DND-41 (cell line): Measurements from ENCODE around the gene RCOR1.

Source experiments
- ATAC-seq: fragments of 200-7000 bp; cut with Tn5 transposase; 3 replicates; pipeline ENCODE4 v1.9.1; 2021; ENCODE audit warnings: low read depth; ENCODE audit not compliant: insufficient read depth
- DNase-seq: peaks from one replicate; pipeline ENCODE4 v3.0.0-alpha.2; 2020
- H2AFZ ChIP-seq: 2 replicates; pipeline ENCODE4 v1.6.0; 2012; ENCODE audit warnings: low read depth, low read length
- H3K27ac ChIP-seq: 2 replicates; pipeline ENCODE4 v1.5.1; 2012; ENCODE audit warnings: low read length, inconsistent platforms
- H3K27me3 ChIP-seq: fragments of 200-600 bp; sonication (generic); 2 replicates; pipeline ENCODE4 v1.6.0; 2012; ENCODE audit warnings: low read length, mild to moderate bottlenecking, inconsistent platforms; ENCODE audit not compliant: insufficient read depth, poor library complexity
- H3K36me3 ChIP-seq: 2 replicates; pipeline ENCODE4 v1.5.1; 2012; ENCODE audit warnings: low read length, inconsistent platforms; ENCODE audit not compliant: insufficient read depth
- H3K4me1 ChIP-seq: 2 replicates; pipeline ENCODE4 v1.5.1; 2012; ENCODE audit warnings: mild to moderate bottlenecking, low read length; ENCODE audit not compliant: insufficient read depth
- H3K4me2 ChIP-seq: 2 replicates; pipeline ENCODE4 v1.6.0; 2012; ENCODE audit warnings: mild to moderate bottlenecking, moderate library complexity, low read length, inconsistent platforms; ENCODE audit not compliant: insufficient read depth
- H3K4me3 ChIP-seq, 2 experiments: fragments of 200-600 bp in 1 of 2; shearing (Covaris generic) in 1 of 2; 2 replicates each; pipeline ENCODE4 v1.5.1; 2012 to 2016; ENCODE audit warnings: inconsistent platforms in 2 of 2, low read length in 2 of 2, mild to moderate bottlenecking in 2 of 2, low read depth in 1 of 2, moderate library complexity in 1 of 2
- H3K79me2 ChIP-seq: 2 replicates; pipeline ENCODE4 v1.6.0; 2012; ENCODE audit warnings: low read length, inconsistent platforms; ENCODE audit not compliant: insufficient read depth
- H3K9ac ChIP-seq: 2 replicates; pipeline ENCODE4 v1.6.0; 2012; ENCODE audit warnings: low read depth, mild to moderate bottlenecking, inconsistent platforms, low read length, moderate library complexity
- H3K9me3 ChIP-seq: 2 replicates; pipeline ENCODE4 v1.5.1; 2012; ENCODE audit warnings: low read length, moderate library complexity, mild to moderate bottlenecking, inconsistent platforms; ENCODE audit not compliant: insufficient read depth, severe bottlenecking
- H4K20me1 ChIP-seq: 2 replicates; pipeline ENCODE4 v1.6.0; 2012; ENCODE audit warnings: low read length; ENCODE audit not compliant: insufficient read depth
- EZH2 ChIP-seq: IDR thresholded peaks from 3 replicates; pipeline ENCODE4 v1.6.1; 2012; ENCODE audit warnings: borderline replicate concordance, low read depth, mild to moderate bottlenecking, moderate library complexity, low read length, inconsistent platforms; ENCODE audit not compliant: severe bottlenecking
- TF ChIP-seq, protein P1 (sequence below): IDR thresholded peaks from 2 replicates; pipeline ENCODE4 v1.5.1; 2012; ENCODE audit warnings: borderline replicate concordance, low read length, moderate library complexity, mild to moderate bottlenecking; ENCODE audit not compliant: poor library complexity, severe bottlenecking; ENCODE audit errors: extremely low read depth

RCOR1 gene

DNA sequence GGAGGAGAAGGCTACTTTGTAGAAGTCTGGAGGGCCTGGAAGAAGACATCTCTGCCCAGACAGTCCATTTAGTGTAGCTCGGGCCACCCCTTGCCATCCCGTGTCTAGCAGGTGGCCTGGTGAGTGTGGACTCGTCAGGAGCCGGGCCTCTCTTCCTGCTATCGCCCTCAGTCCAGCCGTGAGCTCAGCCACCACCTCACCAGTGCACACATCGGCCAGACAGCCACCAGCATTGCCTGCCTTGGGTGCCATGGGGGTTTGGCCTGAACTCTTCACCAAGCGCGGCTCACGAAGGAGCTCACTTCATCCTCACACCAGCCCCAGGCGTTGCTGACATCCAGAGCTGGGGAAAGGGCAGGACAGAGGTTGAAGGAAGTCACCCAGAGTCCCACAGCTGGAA lies 165.2 kb downstream of the RCOR1 start:
- no peaks in the 10 kb centered on the region for H3K36me3 ChIP-seq
- no peaks in the 10 kb centered on the region for H3K9me3 ChIP-seq
- TF ChIP-seq, protein P1, sequence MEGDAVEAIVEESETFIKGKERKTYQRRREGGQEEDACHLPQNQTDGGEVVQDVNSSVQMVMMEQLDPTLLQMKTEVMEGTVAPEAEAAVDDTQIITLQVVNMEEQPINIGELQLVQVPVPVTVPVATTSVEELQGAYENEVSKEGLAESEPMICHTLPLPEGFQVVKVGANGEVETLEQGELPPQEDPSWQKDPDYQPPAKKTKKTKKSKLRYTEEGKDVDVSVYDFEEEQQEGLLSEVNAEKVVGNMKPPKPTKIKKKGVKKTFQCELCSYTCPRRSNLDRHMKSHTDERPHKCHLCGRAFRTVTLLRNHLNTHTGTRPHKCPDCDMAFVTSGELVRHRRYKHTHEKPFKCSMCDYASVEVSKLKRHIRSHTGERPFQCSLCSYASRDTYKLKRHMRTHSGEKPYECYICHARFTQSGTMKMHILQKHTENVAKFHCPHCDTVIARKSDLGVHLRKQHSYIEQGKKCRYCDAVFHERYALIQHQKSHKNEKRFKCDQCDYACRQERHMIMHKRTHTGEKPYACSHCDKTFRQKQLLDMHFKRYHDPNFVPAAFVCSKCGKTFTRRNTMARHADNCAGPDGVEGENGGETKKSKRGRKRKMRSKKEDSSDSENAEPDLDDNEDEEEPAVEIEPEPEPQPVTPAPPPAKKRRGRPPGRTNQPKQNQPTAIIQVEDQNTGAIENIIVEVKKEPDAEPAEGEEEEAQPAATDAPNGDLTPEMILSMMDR: no peak
- TF ChIP-seq EZH2: no peak
- H4K20me1 ChIP-seq: no peaks in the 10 kb centered on the region
- H3K27ac ChIP-seq: no peak overlapping the region
- DNase-seq: no peak
- no peak overlapping the region for H3K4me2 ChIP-seq
- no peak overlapping the region for H2AFZ ChIP-seq
- H3K4me1 ChIP-seq: peaks cover 3% of the 10 kb centered on the region; the same call in 1 of the 2 replicates
- H3K27me3 ChIP-seq: no peaks in the 10 kb centered on the region
- no peaks in the 10 kb centered on the region for H3K79me2 ChIP-seq
- H3K9ac ChIP-seq: no peak overlapping the region
- H3K4me3 ChIP-seq: no peak overlapping the region
- ATAC-seq: no peak

DNA sequence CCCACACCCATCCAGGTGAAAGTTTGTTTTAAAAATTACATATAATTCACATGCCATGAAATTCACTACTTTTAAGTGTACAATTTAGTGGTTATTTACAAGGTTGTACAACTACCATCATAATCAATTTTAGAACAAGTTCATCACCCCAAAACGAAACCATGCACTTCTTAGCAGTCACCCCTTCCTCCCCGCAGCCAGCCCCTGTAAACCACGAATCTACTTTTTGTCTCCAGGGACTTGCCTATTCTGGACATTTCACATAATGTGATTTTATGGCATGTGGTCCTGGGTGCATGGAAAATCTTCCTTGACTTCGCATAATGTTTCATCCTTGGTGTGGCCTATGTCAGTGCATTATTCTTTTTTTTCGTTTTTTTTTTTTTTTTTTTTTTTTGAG lies 165.6 kb downstream of the RCOR1 start:
- DNase-seq (no peak), ATAC-seq (no peak)
- Histone ChIP-seq H3K4me3 (no peak overlapping the region), H3K9me3 (no peaks in the 10 kb centered on the region), H3K9ac (no peak overlapping the region), H4K20me1 (no peaks in the 10 kb centered on the region), H3K27ac (no peak overlapping the region), H3K27me3 (no peaks in the 10 kb centered on the region), H3K4me1 (peaks cover 3% of the 10 kb centered on the region; the same call in 1 of the 2 replicates), H3K79me2 (no peaks in the 10 kb centered on the region), H3K36me3 (no peaks in the 10 kb centered on the region), H2AFZ (no peak overlapping the region), H3K4me2 (no peak overlapping the region)
- no peak for TF ChIP-seq EZH2
- TF ChIP-seq, protein P1: no peak

DNA sequence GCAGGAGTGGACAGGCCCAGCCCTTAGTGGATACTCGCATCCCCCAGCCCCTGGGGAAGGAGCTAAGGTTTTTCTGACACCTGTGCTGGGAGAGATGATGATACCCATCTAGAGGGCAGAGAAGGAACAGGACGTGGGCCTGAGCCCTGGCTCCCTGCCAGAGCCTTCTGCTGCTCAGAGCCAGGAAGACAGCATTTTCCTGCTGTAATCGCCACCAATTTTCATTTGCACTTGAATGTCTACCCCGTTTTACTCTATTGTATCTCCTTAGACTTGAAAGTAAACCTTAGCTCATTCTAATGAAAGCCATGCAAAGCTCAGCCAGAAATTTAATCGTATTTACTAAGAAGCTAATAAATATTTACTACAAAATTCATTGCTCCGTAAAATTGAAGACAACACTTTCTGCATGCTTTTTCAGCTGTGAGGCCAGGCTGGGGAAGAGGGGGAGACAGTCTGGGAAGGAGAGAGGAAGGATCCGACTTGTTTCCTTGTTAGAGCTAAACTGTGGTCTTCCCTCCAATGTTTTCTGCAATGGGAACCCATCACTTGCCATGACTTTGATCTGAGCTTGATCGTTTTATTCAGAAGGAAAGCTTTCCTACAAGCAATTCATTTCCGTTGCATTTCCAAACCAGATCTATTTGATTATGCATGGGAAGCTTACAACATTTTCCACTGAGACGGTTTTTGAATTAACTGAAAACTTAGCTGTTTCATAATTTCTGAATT lies 167.2 kb downstream of the RCOR1 start:
- TF ChIP-seq, protein P1: peak; percentile 13
- no peak for TF ChIP-seq EZH2
- no peak overlapping the region for H3K4me2 ChIP-seq

More for the DNA sequence above, 167.2 kb downstream of the RCOR1 start:
- no peaks in the 10 kb centered on the region for H3K9me3 ChIP-seq
- no peak overlapping the region for H3K4me3 ChIP-seq
- DNase-seq (peak; percentile 32), ATAC-seq (peak; percentile 50; the same call in 2 of the 3 replicates)
- H2AFZ ChIP-seq: no peak overlapping the region
- no peaks in the 10 kb centered on the region for H3K36me3 ChIP-seq
- H3K27ac ChIP-seq: no peak overlapping the region
- peaks cover 3% of the 10 kb centered on the region; the same call in 1 of the 2 replicates for H3K4me1 ChIP-seq
- H4K20me1 ChIP-seq: no peaks in the 10 kb centered on the region
- H3K9ac ChIP-seq: no peak overlapping the region
- no peaks in the 10 kb centered on the region for H3K79me2 ChIP-seq
- no peaks in the 10 kb centered on the region for H3K27me3 ChIP-seq
